NB4 (cell line): Measurements from ENCODE around the gene CCDC137.

Experiments
- DNase-seq: peaks from one replicate; pipeline ENCODE4 v3.0.0; 2010; ENCODE audit warnings: low read depth
- H3K4me3 ChIP-seq: one replicate; pipeline ENCODE4 v1.5.1; 2011; ENCODE audit warnings: mild to moderate bottlenecking, low read depth, low read length, moderate library complexity
- CTCF ChIP-seq: IDR thresholded peaks from one replicate; pipeline ENCODE4 v1.5.1; 2012; ENCODE audit warnings: low read depth, low read length
- MAX ChIP-seq: IDR thresholded peaks from 2 replicates; pipeline ENCODE4 v1.6.1; 2011; ENCODE audit warnings: low read depth, low read length
- MYC ChIP-seq: IDR thresholded peaks from 2 replicates; pipeline ENCODE4 v1.6.1; 2011; ENCODE audit warnings: low read depth, low read length
- POLR2A ChIP-seq: IDR thresholded peaks from 2 replicates; pipeline ENCODE4 v1.6.1; 2011; ENCODE audit warnings: mild to moderate bottlenecking; ENCODE audit not compliant: insufficient read length; ENCODE audit errors: extremely low read depth

The CCDC137 gene

DNA sequence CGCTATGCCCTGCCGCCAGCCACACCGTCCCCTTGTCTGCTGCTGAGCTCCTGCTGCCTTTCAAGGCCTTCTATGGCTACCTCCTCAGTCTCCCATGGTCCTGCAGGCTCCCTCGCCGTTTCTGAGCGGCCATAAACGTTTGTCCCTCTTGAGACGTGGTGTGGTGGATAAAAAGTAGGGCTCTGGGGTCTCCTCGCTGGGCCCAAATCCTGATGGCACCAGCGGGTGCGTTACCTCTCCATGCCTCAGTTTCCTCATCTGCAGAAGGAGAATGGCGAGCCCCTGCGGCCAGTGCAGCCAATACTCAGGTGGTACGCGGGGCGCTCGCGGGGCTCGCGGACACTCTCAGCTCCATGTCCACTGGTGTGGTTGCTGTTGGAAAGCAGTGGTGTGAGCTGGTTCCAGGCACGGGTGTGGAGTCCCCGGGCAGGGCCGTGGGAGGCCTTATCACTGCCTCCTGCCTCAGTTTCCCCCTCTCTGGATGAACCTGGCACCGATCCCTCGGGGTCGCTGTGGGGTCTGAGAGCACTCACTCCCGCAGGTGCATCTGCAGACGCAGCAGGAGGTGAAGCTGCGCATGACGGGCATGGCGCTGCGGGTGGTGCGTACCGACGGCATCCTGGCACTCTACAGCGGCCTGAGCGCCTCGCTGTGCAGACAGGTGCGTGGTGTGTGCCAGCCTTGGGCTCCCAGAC is 48.0 kb downstream of the CCDC137 start:
- TF ChIP-seq CTCF (no peak), MYC (no peak), MAX (no peak), POLR2A (no peak)
- no peak for DNase-seq
- no peak overlapping the region for H3K4me3 ChIP-seq

GRCh38 chr17:81715107-81715871 is 48.8 kb downstream of the CCDC137 start:
- H3K4me3 ChIP-seq, result no peak overlapping the region
- DNase-seq, result no peak
- TF ChIP-seq CTCF, result no peak
- TF ChIP-seq MAX, result no peak
- no peak for TF ChIP-seq MYC
- TF ChIP-seq POLR2A, result no peak

DNA sequence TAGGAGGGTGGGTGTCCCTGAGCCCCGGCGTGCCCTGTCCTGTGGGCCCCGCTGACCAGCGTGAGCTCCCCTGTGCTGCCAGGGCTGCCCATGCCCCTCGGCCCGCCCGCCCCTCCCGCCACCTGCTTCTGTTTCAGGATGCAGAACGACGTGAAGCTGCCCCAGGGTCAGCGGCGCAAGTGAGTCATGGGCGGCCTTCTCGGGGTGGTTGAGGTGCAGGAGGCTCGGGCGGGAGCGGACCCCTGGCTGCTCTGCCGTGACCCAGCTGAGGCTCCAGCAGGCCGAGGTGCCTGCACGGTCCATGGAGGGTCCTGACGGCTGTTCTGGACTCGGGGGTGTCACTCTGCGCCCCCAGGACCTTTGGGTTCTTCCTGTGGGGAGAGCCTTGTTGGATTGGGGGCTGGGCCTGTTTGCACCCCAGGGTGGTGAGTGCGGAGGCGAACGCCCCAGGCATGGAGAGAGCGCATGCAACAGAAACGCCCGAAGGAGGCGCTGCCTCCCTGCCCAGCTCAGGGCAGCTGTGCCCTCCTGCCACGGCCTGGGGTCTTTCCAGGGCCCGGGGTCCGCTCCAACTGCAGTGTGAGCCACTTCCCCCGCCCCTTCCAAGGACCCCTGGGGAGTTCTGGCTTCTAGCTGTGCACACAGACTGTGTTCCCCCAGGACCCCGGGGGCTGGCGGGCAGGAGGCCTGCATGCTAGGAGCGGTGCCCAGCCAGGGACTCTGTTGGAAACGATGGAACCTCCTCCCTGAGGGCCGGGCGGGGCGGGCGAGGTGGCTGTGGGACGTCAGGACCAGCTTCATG is 49.5 kb downstream of the CCDC137 start:
- no peak for TF ChIP-seq MAX
- TF ChIP-seq MYC, result no peak
- peak; percentile 4 for TF ChIP-seq CTCF
- no peak for TF ChIP-seq POLR2A
- DNase-seq, result no peak
- H3K4me3 ChIP-seq, result no peak overlapping the region

DNA sequence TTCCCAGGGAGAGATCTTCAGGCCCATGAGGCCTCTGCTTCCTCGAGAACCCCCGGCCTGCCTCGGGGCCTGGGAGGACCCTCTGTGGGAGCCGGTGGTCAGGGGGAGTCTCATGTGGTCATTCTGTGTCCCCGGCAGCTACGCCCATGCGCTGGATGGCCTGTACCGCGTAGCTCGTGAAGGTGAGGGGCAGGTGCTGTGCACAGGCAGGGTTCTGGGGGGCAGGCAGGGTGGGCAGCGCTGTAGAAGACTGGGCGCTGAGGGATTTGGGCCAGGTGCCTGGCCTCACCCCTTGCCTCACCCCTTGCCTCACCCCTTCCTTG is 50.1 kb downstream of the CCDC137 start:
- TF ChIP-seq CTCF (no peak), MYC (no peak), POLR2A (no peak), MAX (no peak)
- DNase-seq, result no peak
- no peak overlapping the region for H3K4me3 ChIP-seq

DNA sequence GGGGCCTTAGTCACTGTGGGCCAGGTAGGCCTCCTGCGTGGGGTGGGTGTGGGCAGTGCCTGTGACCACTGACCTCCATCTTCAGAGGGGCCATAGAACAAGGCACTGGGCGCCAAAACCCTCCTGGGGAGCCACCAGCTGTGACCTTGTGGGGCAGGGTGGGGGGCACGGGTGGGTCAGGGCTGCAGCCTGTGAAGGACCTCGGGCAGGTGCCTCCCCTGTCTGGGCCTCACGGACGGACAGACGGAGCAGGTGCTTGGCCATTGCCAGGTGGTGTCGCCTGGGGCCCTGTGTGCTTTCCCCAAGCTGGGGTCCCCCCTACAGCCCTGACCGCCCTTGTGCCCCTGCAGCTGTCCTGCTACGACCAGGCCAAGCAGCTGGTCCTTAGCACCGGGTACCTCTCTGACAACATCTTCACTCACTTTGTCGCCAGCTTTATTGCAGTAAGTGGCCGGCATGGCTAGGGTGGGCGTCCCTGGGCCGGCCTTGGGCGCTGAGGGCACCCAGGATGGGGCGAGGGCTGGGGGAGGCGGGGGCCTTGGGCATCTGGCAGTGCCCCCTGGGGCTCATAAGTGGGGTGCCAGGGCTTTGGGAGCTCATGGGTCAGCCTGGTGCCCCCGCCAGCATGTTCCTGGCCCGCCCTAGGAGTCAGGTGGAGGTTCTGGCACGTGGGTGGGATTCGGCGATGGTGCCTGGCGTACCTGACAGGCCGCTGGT is 50.7 kb downstream of the CCDC137 start:
- no peak overlapping the region for H3K4me3 ChIP-seq
- TF ChIP-seq POLR2A (no peak), MYC (no peak), CTCF (no peak), MAX (no peak)
- DNase-seq, result no peak
